GM12873 (cell line): ENCODE measurements around the gene CHMP4B.

Source experiments
- TF ChIP-seq, protein P1 (sequence below): IDR thresholded peaks from 2 replicates; pipeline ENCODE4 v1.5.1; 2012; ENCODE audit warnings: low read depth, mild to moderate bottlenecking, moderate library complexity, low read length, control low read depth; ENCODE audit not compliant: insufficient read depth; ENCODE audit errors: missing control alignments

Gene CHMP4B

GRCh38 chr20:33822423-33822822 lies 11.3 kb downstream of the CHMP4B start:
- TF ChIP-seq, protein P1, sequence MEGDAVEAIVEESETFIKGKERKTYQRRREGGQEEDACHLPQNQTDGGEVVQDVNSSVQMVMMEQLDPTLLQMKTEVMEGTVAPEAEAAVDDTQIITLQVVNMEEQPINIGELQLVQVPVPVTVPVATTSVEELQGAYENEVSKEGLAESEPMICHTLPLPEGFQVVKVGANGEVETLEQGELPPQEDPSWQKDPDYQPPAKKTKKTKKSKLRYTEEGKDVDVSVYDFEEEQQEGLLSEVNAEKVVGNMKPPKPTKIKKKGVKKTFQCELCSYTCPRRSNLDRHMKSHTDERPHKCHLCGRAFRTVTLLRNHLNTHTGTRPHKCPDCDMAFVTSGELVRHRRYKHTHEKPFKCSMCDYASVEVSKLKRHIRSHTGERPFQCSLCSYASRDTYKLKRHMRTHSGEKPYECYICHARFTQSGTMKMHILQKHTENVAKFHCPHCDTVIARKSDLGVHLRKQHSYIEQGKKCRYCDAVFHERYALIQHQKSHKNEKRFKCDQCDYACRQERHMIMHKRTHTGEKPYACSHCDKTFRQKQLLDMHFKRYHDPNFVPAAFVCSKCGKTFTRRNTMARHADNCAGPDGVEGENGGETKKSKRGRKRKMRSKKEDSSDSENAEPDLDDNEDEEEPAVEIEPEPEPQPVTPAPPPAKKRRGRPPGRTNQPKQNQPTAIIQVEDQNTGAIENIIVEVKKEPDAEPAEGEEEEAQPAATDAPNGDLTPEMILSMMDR = no peak

DNA sequence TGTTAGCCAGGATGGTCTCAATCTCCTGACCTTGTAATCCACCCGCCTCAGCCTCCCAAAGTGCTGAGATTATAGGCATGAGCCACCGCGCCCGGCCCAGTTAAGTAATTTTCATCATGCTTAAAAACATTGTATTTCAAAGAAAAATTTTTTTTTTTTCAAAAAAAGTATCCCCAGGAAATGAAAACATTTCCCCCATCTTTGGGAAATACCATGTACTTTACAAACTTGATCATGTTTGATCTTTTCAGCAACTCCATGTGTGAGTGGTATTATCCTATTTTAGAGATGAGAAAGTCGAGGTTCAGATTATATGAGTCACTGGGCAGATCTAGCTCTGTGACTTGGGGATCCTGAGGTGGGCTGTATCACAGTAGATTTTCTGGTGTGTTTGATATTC lies 11.8 kb downstream of the CHMP4B start:
- TF ChIP-seq, protein P1 = no peak

DNA sequence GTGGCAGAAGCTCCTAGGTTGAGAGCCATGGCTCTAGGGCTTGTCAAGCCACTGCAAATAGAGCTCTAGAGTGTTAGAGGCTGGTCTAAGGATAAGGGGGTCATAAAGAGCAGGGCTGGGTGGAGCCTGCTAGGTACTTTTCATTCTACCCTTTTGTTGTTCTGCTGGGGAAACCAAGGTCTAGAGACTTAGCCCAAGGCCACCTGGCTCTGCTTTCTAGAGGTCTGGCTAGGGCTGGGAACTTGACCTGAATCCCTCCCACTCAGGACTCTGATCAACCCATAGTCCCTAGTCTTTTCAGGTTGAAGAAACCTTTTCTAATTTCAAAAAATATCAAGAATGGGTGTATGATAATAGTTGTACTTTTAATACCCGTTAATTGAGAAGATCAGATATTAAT lies 13.7 kb downstream of the CHMP4B start:
- TF ChIP-seq, protein P1 = no peak

GRCh38 chr20:33825340-33826269 lies 14.5 kb downstream of the CHMP4B start:
- TF ChIP-seq, protein P1 = no peak

DNA sequence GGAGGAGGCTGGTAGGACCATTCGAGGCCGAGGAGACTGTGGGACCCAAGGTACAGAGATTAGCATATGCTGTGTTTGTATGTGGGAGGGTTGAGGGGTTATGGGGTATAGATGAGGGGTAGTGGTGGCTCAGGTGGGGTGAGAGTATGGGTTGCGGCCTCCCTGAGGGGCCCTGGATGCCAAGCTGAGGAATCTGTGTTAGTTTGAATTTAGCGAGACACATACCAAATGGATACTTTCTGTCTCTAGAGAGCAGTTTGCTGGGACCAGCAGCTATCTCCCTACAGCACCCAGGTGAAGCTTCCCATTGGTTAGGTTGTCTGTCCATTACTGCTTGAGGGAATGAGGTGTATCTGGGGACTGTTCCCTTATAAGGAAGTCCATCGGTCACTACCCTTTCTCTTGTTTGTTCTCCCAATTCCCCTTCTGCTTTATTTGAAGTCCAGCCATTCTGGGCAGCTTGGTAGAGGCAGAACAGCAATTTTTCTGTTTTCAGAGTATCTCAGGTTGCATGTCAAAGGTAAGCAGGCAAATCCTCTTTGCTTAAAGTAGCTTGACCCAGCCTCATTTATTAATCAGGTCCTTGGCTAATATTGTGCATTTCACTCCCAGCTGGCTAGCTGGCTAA lies 15.2 kb downstream of the CHMP4B start:
- TF ChIP-seq, protein P1 = no peak

GRCh38 chr20:33827109-33827508 lies 16.0 kb downstream of the CHMP4B start:
- TF ChIP-seq, protein P1 = no peak

GRCh38 chr20:33827634-33828325 lies 16.6 kb downstream of the CHMP4B start:
- TF ChIP-seq, protein P1 = no peak
